Neural progenitor cell (in vitro differentiated cells): ENCODE results near the gene TAB2. TPM values are rescaled to one million over a fixed set of nuclear protein-coding genes. Genes with fewer than 3 reads are reported as not detected.

Experiments
- DNase-seq: peaks from one replicate; pipeline ENCODE4 v3.0.0-alpha.2; 2016; ENCODE audit warnings: low spot score
- H2AFZ ChIP-seq: fragments of 200-600 bp; sonication (generic); replicated peaks from 2 replicates; pipeline ENCODE4 v1.6.1; 2016; ENCODE audit warnings: antibody characterized with exemption
- H3F3A ChIP-seq: fragments of 200-600 bp; sonication (generic); 2 replicates; pipeline ENCODE4 v1.6.1; 2016; ENCODE audit warnings: antibody characterized with exemption, low read depth
- H3K27ac ChIP-seq: fragments of 200-600 bp; sonication (generic); 2 replicates; pipeline ENCODE4 v1.5.1; 2016; ENCODE audit warnings: mild to moderate bottlenecking
- H3K27me3 ChIP-seq: fragments of 200-600 bp; sonication (generic); 2 replicates; pipeline ENCODE4 v1.6.1; 2016; ENCODE audit warnings: mild to moderate bottlenecking, moderate library complexity
- H3K36me3 ChIP-seq: fragments of 200-600 bp; sonication (generic); 2 replicates; pipeline ENCODE4 v1.5.1; 2016
- H3K4me1 ChIP-seq: fragments of 200-600 bp; sonication (generic); 2 replicates; pipeline ENCODE4 v1.6.1; 2016; ENCODE audit warnings: mixed run types
- H3K4me2 ChIP-seq: fragments of 200-600 bp; sonication (generic); 2 replicates; pipeline ENCODE4 v1.6.1; 2016
- H3K4me3 ChIP-seq: fragments of 200-600 bp; sonication (generic); 2 replicates; pipeline ENCODE4 v1.5.1; 2016
- H3K79me2 ChIP-seq: fragments of 200-600 bp; sonication (generic); 2 replicates; pipeline ENCODE4 v1.6.1; 2016; ENCODE audit warnings: low read depth
- H3K9ac ChIP-seq: fragments of 200-600 bp; sonication (generic); 2 replicates; pipeline ENCODE4 v1.6.1; 2016
- H3K9me3 ChIP-seq: fragments of 200-600 bp; sonication (generic); 2 replicates; pipeline ENCODE4 v1.5.1; 2016; ENCODE audit warnings: low read depth
- H4K20me1 ChIP-seq: fragments of 200-600 bp; sonication (generic); 2 replicates; pipeline ENCODE4 v1.6.1; 2016; ENCODE audit warnings: low read depth
- H3K27ac Mint-ChIP-seq: 3 replicates; pipeline ENCODE4 v1.8.0; 2021; ENCODE audit warnings: mixed read lengths
- H3K27me3 Mint-ChIP-seq: 2 replicates; pipeline ENCODE4 v1.8.0; 2022; ENCODE audit warnings: low read depth, mild to moderate bottlenecking, inconsistent platforms, moderate library complexity, mixed read lengths; ENCODE audit not compliant: insufficient read depth
- H3K36me3 Mint-ChIP-seq: 3 replicates; pipeline ENCODE4 v1.8.0; 2021; ENCODE audit warnings: mixed read lengths
- H3K4me1 Mint-ChIP-seq: 3 replicates; pipeline ENCODE4 v1.8.0; 2021; ENCODE audit warnings: mixed read lengths
- H3K4me3 Mint-ChIP-seq: 3 replicates; pipeline ENCODE4 v1.8.0; 2021; ENCODE audit warnings: mild to moderate bottlenecking, moderate library complexity, mixed read lengths
- H3K9me3 Mint-ChIP-seq: 3 replicates; pipeline ENCODE4 v1.8.0; 2020; ENCODE audit warnings: mixed read lengths
- EZH2 ChIP-seq: fragments of 200-600 bp; sonication (generic); IDR thresholded peaks from 2 replicates; pipeline ENCODE4 v1.6.1; 2017; ENCODE audit warnings: antibody characterized with exemption, mild to moderate bottlenecking, moderate library complexity
- EZH2phosphoT487 ChIP-seq: fragments of 200-600 bp; sonication (generic); IDR thresholded peaks from 2 replicates; pipeline ENCODE4 v1.6.1; 2017; ENCODE audit warnings: antibody characterized with exemption
- total RNA-seq: library from RNA; depleted of rRNA; stranded (reverse); fragments of >200 nt; gene quantifications from 2 replicates; pipeline ENCODE4 v1.2.3, GENCODE V29; 2015; ENCODE audit warnings: low replicate concordance
- TF ChIP-seq, protein P1 (sequence below): fragments of 200-600 bp; sonication (generic); IDR thresholded peaks from 2 replicates; pipeline ENCODE4 v1.5.1; 2017; ENCODE audit warnings: antibody characterized with exemption, mild to moderate bottlenecking

TAB2 gene
- total RNA-seq, 1 donor from 2014 or later, result 70.9 TPM

DNA sequence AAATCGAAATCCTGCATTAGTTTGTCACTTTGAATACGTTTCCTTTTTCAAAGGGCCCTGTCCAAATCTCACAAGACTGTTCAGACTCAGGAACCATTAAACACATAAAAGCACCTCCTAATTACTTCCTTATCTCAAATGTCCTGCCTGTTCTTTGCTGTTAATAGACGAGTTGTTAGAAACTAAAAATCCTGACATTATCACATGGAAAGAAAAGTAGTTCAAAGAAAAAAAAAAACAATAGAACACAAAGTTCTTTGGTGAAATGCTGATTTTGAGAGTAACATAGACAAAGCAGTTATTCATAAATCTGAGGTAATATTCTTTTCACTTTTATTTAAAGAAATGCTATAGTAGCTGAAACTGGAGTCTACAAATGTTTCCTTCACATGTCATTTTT, 12.1 kb upstream of the TAB2 start:
- Histone ChIP-seq H3K79me2 (no peaks in the 10 kb centered on the region), H3K27me3 (no peaks in the 10 kb centered on the region), H3K36me3 (no peaks in the 10 kb centered on the region), H3K9me3 (no peaks in the 10 kb centered on the region), H3K4me2 (no peak overlapping the region), H3K4me3 (no peak overlapping the region), H3K27ac (no peak overlapping the region), H3K9ac (no peak overlapping the region), H4K20me1 (no peaks in the 10 kb centered on the region), H3F3A (no peaks in the 10 kb centered on the region), H3K4me1 (no peaks in the 10 kb centered on the region), H2AFZ (no peak overlapping the region)
- no peaks in the 10 kb centered on the region for H3K27me3 Mint-ChIP-seq
- H3K36me3 Mint-ChIP-seq, result no peaks in the 10 kb centered on the region
- no peak for DNase-seq
- no peak for TF ChIP-seq EZH2phosphoT487
- TF ChIP-seq, protein P1, sequence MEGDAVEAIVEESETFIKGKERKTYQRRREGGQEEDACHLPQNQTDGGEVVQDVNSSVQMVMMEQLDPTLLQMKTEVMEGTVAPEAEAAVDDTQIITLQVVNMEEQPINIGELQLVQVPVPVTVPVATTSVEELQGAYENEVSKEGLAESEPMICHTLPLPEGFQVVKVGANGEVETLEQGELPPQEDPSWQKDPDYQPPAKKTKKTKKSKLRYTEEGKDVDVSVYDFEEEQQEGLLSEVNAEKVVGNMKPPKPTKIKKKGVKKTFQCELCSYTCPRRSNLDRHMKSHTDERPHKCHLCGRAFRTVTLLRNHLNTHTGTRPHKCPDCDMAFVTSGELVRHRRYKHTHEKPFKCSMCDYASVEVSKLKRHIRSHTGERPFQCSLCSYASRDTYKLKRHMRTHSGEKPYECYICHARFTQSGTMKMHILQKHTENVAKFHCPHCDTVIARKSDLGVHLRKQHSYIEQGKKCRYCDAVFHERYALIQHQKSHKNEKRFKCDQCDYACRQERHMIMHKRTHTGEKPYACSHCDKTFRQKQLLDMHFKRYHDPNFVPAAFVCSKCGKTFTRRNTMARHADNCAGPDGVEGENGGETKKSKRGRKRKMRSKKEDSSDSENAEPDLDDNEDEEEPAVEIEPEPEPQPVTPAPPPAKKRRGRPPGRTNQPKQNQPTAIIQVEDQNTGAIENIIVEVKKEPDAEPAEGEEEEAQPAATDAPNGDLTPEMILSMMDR, result no peak
- TF ChIP-seq EZH2, result no peak
- H3K27ac Mint-ChIP-seq, result no peak overlapping the region
- peaks cover 2% of the 10 kb centered on the region for H3K9me3 Mint-ChIP-seq
- no peak overlapping the region for H3K4me3 Mint-ChIP-seq
- peaks cover 8% of the 10 kb centered on the region for H3K4me1 Mint-ChIP-seq

DNA sequence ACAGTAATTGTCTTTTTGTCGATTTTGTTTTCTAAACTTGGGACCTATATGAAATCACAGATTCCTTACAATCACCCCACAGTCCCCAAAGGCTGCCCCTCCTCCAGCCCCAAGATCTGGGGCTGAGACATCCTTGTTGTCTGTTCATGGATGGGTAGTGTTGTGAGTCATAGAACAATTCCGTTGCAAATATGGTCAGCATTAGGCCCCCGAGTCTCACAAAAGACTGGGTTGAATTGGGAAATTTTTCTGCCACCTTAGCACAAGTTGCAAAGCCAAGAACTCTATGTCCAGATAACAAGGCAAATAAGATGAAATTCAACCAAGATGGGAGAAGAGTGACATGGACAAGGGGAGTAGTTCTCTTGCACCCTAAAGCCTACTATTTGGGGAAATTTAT, 10.5 kb upstream of the TAB2 start:
- no peaks in the 10 kb centered on the region for H4K20me1 ChIP-seq
- no peak overlapping the region for H2AFZ ChIP-seq
- no peaks in the 10 kb centered on the region for H3K27me3 ChIP-seq
- H3K27ac ChIP-seq, result no peak overlapping the region
- Mint-ChIP-seq H3K9me3 (peaks cover 2% of the 10 kb centered on the region), H3K4me3 (no peak overlapping the region), H3K36me3 (no peaks in the 10 kb centered on the region), H3K4me1 (peaks cover 8% of the 10 kb centered on the region), H3K27ac (no peak overlapping the region), H3K27me3 (no peaks in the 10 kb centered on the region)
- no peaks in the 10 kb centered on the region for H3K9me3 ChIP-seq
- no peaks in the 10 kb centered on the region for H3K4me1 ChIP-seq
- no peak for DNase-seq
- H3K9ac ChIP-seq, result no peak overlapping the region
- no peaks in the 10 kb centered on the region for H3K79me2 ChIP-seq
- no peaks in the 10 kb centered on the region for H3F3A ChIP-seq
- H3K4me2 ChIP-seq, result no peak overlapping the region
- H3K36me3 ChIP-seq, result no peaks in the 10 kb centered on the region
- no peak overlapping the region for H3K4me3 ChIP-seq
- TF ChIP-seq, protein P1, result no peak
- TF ChIP-seq EZH2 (no peak), EZH2phosphoT487 (no peak)

DNA sequence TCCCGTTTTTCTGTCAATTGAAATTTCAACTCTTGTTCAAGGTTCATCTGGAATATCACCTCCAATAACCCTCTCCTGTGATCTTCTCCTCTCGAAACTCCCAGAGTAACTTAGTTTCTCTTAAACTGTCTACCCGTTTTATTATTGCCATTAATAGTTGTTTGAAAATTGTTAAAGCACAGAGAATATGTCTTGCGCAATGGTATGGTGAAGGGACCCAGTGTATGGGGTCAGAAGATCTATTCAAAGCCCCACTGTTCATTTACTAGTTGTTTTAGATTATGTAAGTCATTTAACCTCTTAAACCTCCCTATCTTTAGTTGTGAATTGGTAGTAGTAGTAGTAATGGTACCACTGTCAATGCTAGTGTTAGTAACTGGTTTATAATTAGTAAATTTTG, 6.2 kb upstream of the TAB2 start:
- Mint-ChIP-seq H3K9me3 (peaks cover 2% of the 10 kb centered on the region), H3K4me1 (peaks cover 11% of the 10 kb centered on the region), H3K4me3 (no peak overlapping the region), H3K27ac (no peak overlapping the region), H3K36me3 (no peaks in the 10 kb centered on the region), H3K27me3 (no peaks in the 10 kb centered on the region)
- no peak for TF ChIP-seq EZH2
- no peak for TF ChIP-seq EZH2phosphoT487
- H3K4me3 ChIP-seq, result no peak overlapping the region
- no peak overlapping the region for H3K27ac ChIP-seq
- peaks cover 3% of the 10 kb centered on the region for H3F3A ChIP-seq
- no peak overlapping the region for H3K4me2 ChIP-seq
- no peak overlapping the region for H3K9ac ChIP-seq
- H3K79me2 ChIP-seq, result peaks cover 10% of the 10 kb centered on the region
- no peak overlapping the region for H2AFZ ChIP-seq
- no peaks in the 10 kb centered on the region for H3K27me3 ChIP-seq
- H3K9me3 ChIP-seq, result no peaks in the 10 kb centered on the region
- DNase-seq, result no peak
- no peaks in the 10 kb centered on the region for H4K20me1 ChIP-seq
- no peaks in the 10 kb centered on the region for H3K36me3 ChIP-seq
- H3K4me1 ChIP-seq, result peaks cover 6% of the 10 kb centered on the region

DNA sequence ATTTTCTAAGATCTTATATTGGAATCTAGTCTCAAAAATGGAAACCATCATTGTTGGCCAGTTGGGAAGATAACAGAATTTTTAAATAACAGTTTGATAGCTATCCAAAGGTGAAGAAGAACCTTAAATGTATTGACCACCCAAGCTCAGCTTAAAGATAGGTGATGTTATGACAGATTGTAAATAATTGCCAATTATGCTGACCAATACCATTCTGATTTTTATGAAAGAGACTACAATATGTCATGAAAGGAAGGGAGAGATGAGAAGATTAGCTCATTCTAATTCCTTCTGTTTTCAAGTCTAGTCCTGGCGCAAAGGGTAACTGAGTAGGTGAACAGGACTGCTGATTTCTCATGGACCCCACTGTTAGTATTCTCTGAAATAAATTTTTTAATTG, 5.7 kb upstream of the TAB2 start:
- Histone ChIP-seq H3K4me1 (peaks cover 7% of the 10 kb centered on the region), H3K36me3 (no peaks in the 10 kb centered on the region), H3K4me3 (no peak overlapping the region), H2AFZ (no peak overlapping the region), H3K4me2 (no peak overlapping the region), H3K79me2 (peaks cover 14% of the 10 kb centered on the region), H4K20me1 (no peaks in the 10 kb centered on the region), H3F3A (peaks cover 8% of the 10 kb centered on the region), H3K27me3 (no peaks in the 10 kb centered on the region), H3K9ac (no peak overlapping the region), H3K27ac (no peak overlapping the region), H3K9me3 (no peaks in the 10 kb centered on the region)
- H3K27ac Mint-ChIP-seq, result no peak overlapping the region
- H3K4me1 Mint-ChIP-seq, result peaks cover 11% of the 10 kb centered on the region
- H3K9me3 Mint-ChIP-seq, result peaks cover 2% of the 10 kb centered on the region
- H3K27me3 Mint-ChIP-seq, result no peaks in the 10 kb centered on the region
- TF ChIP-seq EZH2 (no peak), EZH2phosphoT487 (no peak)
- TF ChIP-seq, protein P1, result no peak
- no peak overlapping the region for H3K4me3 Mint-ChIP-seq
- no peak for DNase-seq
- no peaks in the 10 kb centered on the region for H3K36me3 Mint-ChIP-seq
